A673 (cell line): Measurements from ENCODE around the gene C1QB. TPM values are rescaled to one million over a fixed set of nuclear protein-coding genes. Genes with fewer than 3 reads are reported as not detected.

Experiments
- BruUV-seq: library from RNA; stranded (reverse); fragments of 400-500 nt; replicated peaks from 2 replicates; lab custom pipeline; 2021; lab: Mats Ljungman, UMichigan
- CTCF ChIA-PET: fragments of 300-600 bp; sonication (Branson Sonifier 250); formaldehyde crosslinking; loops from one replicate; lab custom pipeline; 2022; ENCODE audit warnings: antibody characterized with exemption; lab: Charles Lee
- POLR2A ChIA-PET: fragments of 300-600 bp; sonication (Branson Sonifier 250); formaldehyde crosslinking; loops from one replicate; lab custom pipeline; 2022; ENCODE audit warnings: antibody characterized with exemption; ENCODE audit not compliant: low non-redundant PET; lab: Charles Lee
- DNase-seq: peaks from one replicate; pipeline ENCODE4 v3.0.0-alpha.2; 2015; ENCODE audit warnings: low spot score
- H3K27ac ChIP-seq: fragments of 200-600 bp; sonication (generic); 2 replicates; pipeline ENCODE4 v1.5.1; 2016; ENCODE audit warnings: mixed run types, low read depth, mild to moderate bottlenecking, mixed read lengths, antibody characterized with exemption, low read length; ENCODE audit not compliant: poor library complexity, severe bottlenecking
- H3K27me3 ChIP-seq: fragments of 200-600 bp; sonication (generic); replicated peaks from 2 replicates; pipeline ENCODE4 v1.6.1; 2017; ENCODE audit warnings: mixed run types, low read depth, mild to moderate bottlenecking, mixed read lengths, antibody characterized with exemption, low read length; ENCODE audit not compliant: insufficient read depth, poor library complexity
- H3K36me3 ChIP-seq: fragments of 200-600 bp; sonication (generic); 2 replicates; pipeline ENCODE4 v1.6.1; 2016; ENCODE audit warnings: mixed run types, mild to moderate bottlenecking, mixed read lengths, antibody characterized with exemption, low read length; ENCODE audit not compliant: insufficient read depth, poor library complexity, severe bottlenecking
- H3K4me1 ChIP-seq: fragments of 200-600 bp; sonication (generic); 2 replicates; pipeline ENCODE4 v1.6.1; 2017; ENCODE audit warnings: mixed run types, mild to moderate bottlenecking, mixed read lengths, antibody characterized with exemption, low read length; ENCODE audit not compliant: insufficient read depth, poor library complexity, severe bottlenecking
- H3K4me3 ChIP-seq: fragments of 200-600 bp; sonication (generic); 2 replicates; pipeline ENCODE4 v1.5.1; 2016; ENCODE audit warnings: low read depth, mixed run types, mild to moderate bottlenecking, mixed read lengths, low read length; ENCODE audit not compliant: poor library complexity, severe bottlenecking
- H3K9me3 ChIP-seq: fragments of 200-600 bp; sonication (generic); 2 replicates; pipeline ENCODE4 v1.6.1; 2016; ENCODE audit warnings: mixed run types, low read depth, mild to moderate bottlenecking, mixed read lengths, antibody characterized with exemption, low read length; ENCODE audit not compliant: poor library complexity, severe bottlenecking
- CTCF ChIP-seq: fragments of 300-800, 200-600 bp; sonication (generic); conservative IDR thresholded peaks from 2 replicates; pipeline ENCODE4 v1.5.1; 2017; ENCODE audit warnings: low read depth, mild to moderate bottlenecking, antibody characterized with exemption, low read length, moderate library complexity, mixed read lengths
- EZH2 ChIP-seq: fragments of 200-600 bp; sonication (generic); IDR thresholded peaks from 2 replicates; pipeline ENCODE4 v1.6.1; 2017; ENCODE audit warnings: borderline replicate concordance, low read depth, mild to moderate bottlenecking, mixed read lengths, antibody characterized with exemption, low read length; ENCODE audit not compliant: poor library complexity, severe bottlenecking
- intact Hi-C: fragments of 100-400 bp; cut with micrococcal nuclease; formaldehyde crosslinking; loops from one replicate; pipeline ENCODE4 v1.10.0; 2022; ENCODE audit not compliant: unreplicated experiment
- microRNA-seq: library from miRNA; unstranded; fragments of <30 nt; microRNA quantifications from one replicate; pipeline ENCODE4 v1.2.0, GENCODE V29; 2021
- total RNA-seq: library from RNA; stranded (reverse); gene quantifications from 2 replicates; pipeline ENCODE4 v1.2.3, GENCODE V29; 2021

The C1QB gene
- total RNA-seq, 1 experiment from 2014 or later = not detected

GRCh38 chr1:22710701-22711049 lies 57.6 kb downstream of the C1QB start, which contains the start of gene EPHB2:
TSS of gene EPHB2 (plus strand) at chr1:22710839. CDS start at chr1:22710983, 144 bp downstream.
- no peak within 1 kb of the TSS for H3K27ac ChIP-seq
- BruUV-seq = no TSS peak

GRCh38 chr1:22711071-22711470 lies 58.0 kb downstream of the C1QB start:
- H3K4me1 ChIP-seq = peaks cover 4% of the 10 kb centered on the region
- peak overlapping the region; percentile 45 for H3K4me3 ChIP-seq
- peaks cover 16% of the 10 kb centered on the region for H3K27me3 ChIP-seq
- H3K9me3 ChIP-seq = no peaks in the 10 kb centered on the region
- H3K36me3 ChIP-seq = no peaks in the 10 kb centered on the region
- TF ChIP-seq CTCF (no peak), EZH2 (no peak)
- ChIA-PET POLR2A (no interaction called here), CTCF (no interaction called here)
- no TSS peak for BruUV-seq
- no peak for DNase-seq
- intact Hi-C loops = no loop called here
- no peak overlapping the region for H3K27ac ChIP-seq

More at GRCh38 chr1:22710701-22711049, 57.6 kb downstream of the C1QB start, which contains the start of gene EPHB2:
- POLR2A ChIA-PET = no interaction called here
- intact Hi-C loops = no loop called here
- no peak for TF ChIP-seq CTCF
- no peak for TF ChIP-seq EZH2
- H3K27me3 ChIP-seq = peaks cover 16% of the 10 kb centered on the region
- CTCF ChIA-PET = no interaction called here
- H3K36me3 ChIP-seq = no peaks in the 10 kb centered on the region
- H3K4me1 ChIP-seq = peaks cover 4% of the 10 kb centered on the region
- peak; percentile 58 for DNase-seq
- H3K9me3 ChIP-seq = no peaks in the 10 kb centered on the region
- H3K4me3 ChIP-seq = peak within 1 kb of the TSS; percentile 45

Small RNA genes lying within 50 kb of the gene (microRNA-seq; reads per million reads assigned to microRNA genes)
- not detected for gene MIR6127

Other genes with a start within 250 kb of the C1QB start
- 21.8 and 25.3 TPM in 2 replicates for gene ZBTB40, start 201.4 kb upstream of the C1QB start, total RNA-seq
- gene EPHA8, start 89.7 kb upstream of the C1QB start, total RNA-seq = not detected in 2 replicates
- gene C1QA, start 16.6 kb upstream of the C1QB start, total RNA-seq = not detected in 2 replicates
- gene C1QC, start 9.6 kb upstream of the C1QB start, total RNA-seq = not detected in 2 replicates
- gene EPHB2, start 57.6 kb downstream of the C1QB start, total RNA-seq = 10.4 and 12.3 TPM in 2 replicates